Vagina (tissue), 2 donors: ENCODE data around the gene GNA15. TPM values are rescaled to one million over a fixed set of nuclear protein-coding genes. Genes with fewer than 3 reads are reported as not detected.

ENCODE experiments used
- DNase-seq, 2 donors: peaks; one replicate each; pipeline ENCODE4 v3.0.0-alpha.2; 2017; ENCODE audit errors: extremely low spot score in 2 of 2
- H3K27ac ChIP-seq: fragments of 200-600 bp; sonication (generic); one replicate; pipeline ENCODE4 v1.5.1; 2019
- H3K27me3 ChIP-seq: fragments of 200-600 bp; sonication (generic); one replicate; pipeline ENCODE4 v1.5.1; 2019
- H3K36me3 ChIP-seq, 2 donors: fragments of 200-600 bp; sonication (generic); one replicate each; pipeline ENCODE4 v1.5.1; 2017 to 2019
- H3K4me1 ChIP-seq: fragments of 200-600 bp; sonication (generic); one replicate; pipeline ENCODE4 v1.5.1; 2019
- H3K4me3 ChIP-seq, 2 donors: fragments of 200-600 bp; sonication (generic); 1 replicate in 1 of 2; 2 replicates in 1 of 2; pipeline ENCODE4 v1.5.1; 2016 to 2019
- H3K9me3 ChIP-seq: fragments of 200-600 bp; sonication (generic); one replicate; pipeline ENCODE4 v1.5.1; 2019
- CTCF ChIP-seq, 3 experiments: fragments of 450-650 bp in 2 of 3; fragments of 200-600 bp in 1 of 3; sonication (generic) in 1 of 3; IDR thresholded peaks; one replicate each; pipeline ENCODE4 v1.5.1; 2017 to 2019; ENCODE audit warnings: antibody characterized with exemption in 3 of 3, mild to moderate bottlenecking in 2 of 3, moderate library complexity in 2 of 3
- POLR2A ChIP-seq, 2 donors: fragments of 450-650 bp; IDR thresholded peaks; one replicate each; pipeline ENCODE4 v1.6.1; 2017; ENCODE audit warnings: antibody characterized with exemption in 2 of 2, mild to moderate bottlenecking in 2 of 2, moderate library complexity in 2 of 2
- POLR2AphosphoS5 ChIP-seq, 2 donors: sonication (generic); formaldehyde crosslinking; IDR thresholded peaks; one replicate each; pipeline ENCODE4 v1.9.0; 2017; ENCODE audit warnings: antibody characterized with exemption in 2 of 2, mild to moderate bottlenecking in 2 of 2, low read depth in 1 of 2; ENCODE audit not compliant: insufficient read depth in 1 of 2
- intact Hi-C: fragments of 100-400 bp; cut with DNase I; formaldehyde crosslinking; loops from one replicate; pipeline ENCODE4 v1.15.1; 2023
- total RNA-seq: library from RNA; depleted of rRNA; stranded (reverse); fragments of >200 nt; gene quantifications from one replicate; pipeline ENCODE4 v1.2.3, GENCODE V29; 2016

Gene GNA15
- total RNA-seq, 1 donor from 2014 or later = 28.2 TPM

- Histone ChIP-seq H3K27me3 (no peaks in the 10 kb centered on the region), H3K27ac (no peak overlapping the region), H3K36me3 (peaks cover 0 to 33% of the 10 kb centered on the region in 2 donors), H3K4me1 (no peaks in the 10 kb centered on the region), H3K9me3 (no peaks in the 10 kb centered on the region), H3K4me3 (no peak overlapping the region)
- TF ChIP-seq POLR2A (IDR thresholded peaks at IDR 0.05) (no peak), CTCF (IDR thresholded peaks at IDR 0.05) (no peak), POLR2AphosphoS5 (IDR thresholded peaks at IDR 0.05; ENCODE audit: insufficient read depth in 1 of 2, low read depth in 1 of 2) (no peak)
- no peak for DNase-seq
- intact Hi-C loops = no loop called here
These were observed 20.4 kb upstream of the GNA15 start for GRCh38 chr19:3115411-3115810.

- no peaks in the 10 kb centered on the region for H3K9me3 ChIP-seq
- no peaks in the 10 kb centered on the region for H3K27me3 ChIP-seq
- no peak overlapping the region for H3K27ac ChIP-seq
- intact Hi-C loops = no loop called here
- H3K36me3 ChIP-seq = peaks cover 0 to 33% of the 10 kb centered on the region in 2 donors
- no peak for DNase-seq
- H3K4me1 ChIP-seq = no peaks in the 10 kb centered on the region
- TF ChIP-seq POLR2A (IDR thresholded peaks at IDR 0.05) = no peak
- no peak for TF ChIP-seq CTCF (IDR thresholded peaks at IDR 0.05)
- TF ChIP-seq POLR2AphosphoS5 (IDR thresholded peaks at IDR 0.05; ENCODE audit: insufficient read depth in 1 of 2, low read depth in 1 of 2) = no peak
- no peak overlapping the region for H3K4me3 ChIP-seq
These were observed 19.8 kb upstream of the GNA15 start for GRCh38 chr19:3115916-3116602.

GRCh38 chr19:3116621-3117020 lies 19.2 kb upstream of the GNA15 start:
- no peak for TF ChIP-seq POLR2A (IDR thresholded peaks at IDR 0.05)
- TF ChIP-seq CTCF (IDR thresholded peaks at IDR 0.05) = no peak
- no peak for TF ChIP-seq POLR2AphosphoS5 (IDR thresholded peaks at IDR 0.05; ENCODE audit: insufficient read depth in 1 of 2, low read depth in 1 of 2)
- no peak for DNase-seq
- intact Hi-C loops = no loop called here
- H3K4me1 ChIP-seq = no peaks in the 10 kb centered on the region
- peaks cover 0 to 33% of the 10 kb centered on the region in 2 donors for H3K36me3 ChIP-seq
- no peaks in the 10 kb centered on the region for H3K27me3 ChIP-seq
- H3K4me3 ChIP-seq = no peak overlapping the region
- no peak overlapping the region for H3K27ac ChIP-seq
- H3K9me3 ChIP-seq = no peaks in the 10 kb centered on the region

GRCh38 chr19:3117716-3118115 lies 18.1 kb upstream of the GNA15 start:
- no peak overlapping the region for H3K27ac ChIP-seq
- H3K4me1 ChIP-seq = no peaks in the 10 kb centered on the region
- DNase-seq = no peak
- no peaks in the 10 kb centered on the region for H3K9me3 ChIP-seq
- TF ChIP-seq POLR2AphosphoS5 (IDR thresholded peaks at IDR 0.05; ENCODE audit: insufficient read depth in 1 of 2, low read depth in 1 of 2) (no peak), POLR2A (IDR thresholded peaks at IDR 0.05) (no peak), CTCF (IDR thresholded peaks at IDR 0.05) (no peak)
- H3K4me3 ChIP-seq = no peak overlapping the region
- peaks cover 0 to 33% of the 10 kb centered on the region in 2 donors for H3K36me3 ChIP-seq
- no peaks in the 10 kb centered on the region for H3K27me3 ChIP-seq
- intact Hi-C loops = no loop called here
